Activated CD4-positive, alpha-beta T cell treated with anti-CD3 and anti-CD28 coated beads, Interleukin-2, Interleukin-4, amounts not matched to agents 100 ng/mL and 50 ng/mL, durations not matched to agents 16 hours and 8 hours (primary cell): Measurements from ENCODE around the gene AOPEP.
"Not testable (repeated sequence)": the region's sequence is repeated elsewhere in the genome, so short reads cannot be mapped to it uniquely, and the experiment has no call there.

Experiments
- DNase-seq: peaks from one replicate; pipeline ENCODE4 v3.0.0-alpha.2; 2020; ENCODE audit warnings: low spot score

AOPEP gene

GRCh38 chr9:95015569-95015968 is 289.1 kb downstream of the AOPEP start:
- DNase-seq, result no peak

- no peak for DNase-seq
These were observed 290.6 kb downstream of the AOPEP start for GRCh38 chr9:95017062-95017461.

- no peak for DNase-seq
These were observed 291.2 kb downstream of the AOPEP start for GRCh38 chr9:95017661-95018060.

DNA sequence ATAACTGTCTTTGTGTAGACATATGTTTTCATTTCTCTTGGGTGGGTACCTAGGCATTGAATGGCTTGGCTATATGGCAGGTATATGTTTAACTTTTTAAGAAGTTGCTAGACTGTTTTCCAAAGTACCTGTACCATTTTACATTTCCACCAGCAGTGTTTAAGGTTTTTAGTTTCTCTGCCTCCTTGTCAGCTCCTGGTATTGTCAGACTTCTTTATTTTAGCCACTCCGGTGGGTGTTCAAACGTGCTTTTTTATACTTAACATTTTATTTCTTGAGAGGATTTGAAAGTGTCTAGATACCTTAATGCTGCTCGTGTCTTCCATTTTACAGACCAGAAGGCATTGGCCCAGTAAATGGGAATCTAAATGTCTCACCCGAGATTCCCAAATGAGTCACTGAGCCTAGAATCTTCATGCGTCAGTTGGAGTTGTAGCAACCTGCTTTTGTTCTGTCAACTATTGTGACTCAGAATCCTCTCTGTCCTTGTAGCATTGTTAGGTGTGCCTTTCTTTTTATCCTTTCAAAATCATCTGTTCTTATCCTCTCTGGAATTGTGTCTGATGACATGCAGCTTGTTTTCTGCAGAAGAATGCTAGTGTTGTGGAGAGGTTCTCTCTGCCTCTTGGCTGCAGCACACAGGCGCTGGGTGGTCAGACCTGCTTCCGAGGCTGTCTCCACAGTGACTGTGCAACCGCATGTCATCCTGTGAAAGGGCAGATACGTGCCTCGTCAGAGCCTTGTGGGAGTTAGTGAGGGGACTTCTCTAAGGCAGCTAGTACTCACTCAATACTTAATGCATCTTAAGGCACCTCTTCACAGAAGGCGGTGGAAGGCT is 291.8 kb downstream of the AOPEP start:
- no peak for DNase-seq

DNA sequence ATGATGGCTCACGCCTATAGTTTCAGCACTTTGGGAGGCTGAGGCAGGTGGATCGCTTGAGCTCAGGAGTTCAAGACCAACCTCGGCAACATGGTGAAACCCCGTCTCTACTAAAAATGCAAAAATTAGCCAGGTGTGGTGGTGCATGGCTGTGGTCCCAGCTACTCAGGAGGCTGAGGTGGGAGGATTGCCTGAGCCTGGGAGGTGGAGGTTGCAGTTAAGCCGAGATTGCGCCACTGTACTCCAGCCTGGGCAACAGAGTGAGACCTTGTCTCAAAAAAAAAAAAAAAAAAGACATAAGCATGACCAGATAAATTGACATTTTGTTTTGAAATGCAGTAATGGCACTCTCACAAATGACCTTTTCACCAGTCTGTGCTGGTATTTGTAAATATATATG is 294.1 kb downstream of the AOPEP start:
- DNase-seq, result not testable (repeated sequence)

DNA sequence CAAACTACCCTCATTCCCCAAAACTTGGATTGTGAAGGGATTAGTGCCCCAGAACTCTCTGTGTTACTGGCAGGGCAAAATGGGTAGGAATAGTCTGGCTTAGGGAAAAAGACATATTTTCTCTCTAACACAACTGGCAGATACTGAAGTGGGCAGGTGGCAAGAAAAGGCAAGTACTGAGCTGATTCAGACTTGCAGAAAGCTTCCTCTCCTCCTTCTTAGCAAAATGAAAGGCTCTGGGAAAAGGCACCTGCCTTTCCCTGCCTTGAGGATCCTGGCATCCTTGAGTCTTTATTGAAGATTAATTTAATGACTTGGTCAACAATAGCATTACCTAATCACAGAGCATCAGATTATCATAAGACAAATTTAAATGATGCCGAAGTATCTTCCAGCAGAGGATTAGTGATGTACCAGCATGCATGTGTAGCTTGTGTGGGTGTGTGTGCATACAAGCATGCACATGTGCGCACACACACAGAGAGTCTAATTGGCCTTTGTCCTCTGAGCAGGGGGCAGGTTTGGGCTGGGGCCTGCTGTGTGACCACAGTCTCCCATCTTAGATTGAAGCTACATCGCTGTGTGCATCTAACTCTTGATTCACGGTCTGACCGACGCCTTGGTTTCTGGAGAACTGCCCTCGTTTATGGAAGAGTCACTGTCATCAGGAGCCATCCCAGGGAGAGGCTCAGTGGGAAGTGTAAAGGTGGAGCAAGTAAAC is 294.8 kb downstream of the AOPEP start:
- DNase-seq, result no peak

DNA sequence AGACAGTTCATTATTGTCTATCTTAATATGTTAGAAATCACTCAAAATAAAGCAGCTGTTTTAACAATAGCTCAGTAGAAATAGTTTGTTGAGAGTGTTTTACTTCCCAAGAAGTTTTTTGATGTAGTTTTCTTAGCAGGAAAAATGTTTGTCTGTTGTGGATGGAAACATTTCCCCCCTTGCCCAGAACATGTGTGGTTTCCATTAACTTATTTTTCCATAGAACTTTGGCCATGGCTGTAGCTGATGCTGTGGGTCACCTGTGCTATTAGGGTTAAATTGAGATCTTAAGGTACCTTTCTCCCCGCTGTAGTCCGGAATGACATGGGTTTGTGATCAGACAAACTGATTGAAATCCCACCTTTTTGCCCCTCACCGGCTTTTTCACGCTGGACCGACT is 296.2 kb downstream of the AOPEP start:
- no peak for DNase-seq

GRCh38 chr9:95023217-95024003 is 296.9 kb downstream of the AOPEP start:
- no peak for DNase-seq

- DNase-seq, result no peak
These were observed 297.7 kb downstream of the AOPEP start for GRCh38 chr9:95024097-95024671.

DNA sequence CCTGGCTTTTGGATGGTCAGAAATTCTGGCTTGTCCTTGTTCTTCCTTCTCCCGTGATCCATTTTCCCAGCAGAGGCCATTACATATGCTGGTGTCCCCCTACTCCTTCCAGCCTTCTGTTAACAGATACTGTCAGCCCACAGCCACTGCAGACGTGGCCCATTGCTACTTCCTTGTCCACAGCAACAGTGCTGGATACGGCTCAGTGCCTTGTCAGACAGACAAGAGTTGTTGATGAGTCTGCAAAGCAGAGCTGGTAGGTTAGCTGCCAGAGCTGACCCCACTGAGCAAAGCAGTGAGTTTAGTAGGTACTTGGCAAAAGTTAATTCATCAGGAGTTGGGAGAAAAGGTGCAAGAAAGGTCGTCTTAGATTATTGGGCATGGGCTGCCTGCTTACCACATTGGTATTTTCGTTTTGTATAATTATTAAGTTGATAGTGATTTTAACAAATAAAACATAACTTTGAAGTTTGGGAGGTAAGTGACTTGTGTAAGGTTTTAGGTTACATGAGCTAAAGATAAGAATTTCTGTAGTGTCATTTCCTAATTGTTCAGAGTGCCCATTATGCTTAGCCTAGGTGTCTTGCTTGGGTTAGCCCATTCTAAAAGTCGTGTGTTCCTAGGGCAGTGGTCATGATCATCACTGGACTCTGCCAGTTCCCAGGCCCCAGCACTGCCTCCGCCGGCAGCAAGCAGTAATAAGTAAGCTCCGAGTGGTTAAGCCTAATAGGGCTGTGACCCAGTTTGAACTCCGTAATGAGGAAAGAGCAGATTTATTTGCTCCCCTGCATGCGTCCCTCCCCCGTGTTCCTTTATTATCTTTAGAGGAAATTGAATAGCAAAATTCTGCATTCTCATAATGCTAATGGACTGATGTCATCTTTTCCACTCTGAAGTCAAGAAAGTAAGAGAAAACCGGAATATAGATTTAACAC is 299.0 kb downstream of the AOPEP start:
- no peak for DNase-seq

GRCh38 chr9:95026148-95026524 is 299.6 kb downstream of the AOPEP start:
- DNase-seq, result no peak

DNA sequence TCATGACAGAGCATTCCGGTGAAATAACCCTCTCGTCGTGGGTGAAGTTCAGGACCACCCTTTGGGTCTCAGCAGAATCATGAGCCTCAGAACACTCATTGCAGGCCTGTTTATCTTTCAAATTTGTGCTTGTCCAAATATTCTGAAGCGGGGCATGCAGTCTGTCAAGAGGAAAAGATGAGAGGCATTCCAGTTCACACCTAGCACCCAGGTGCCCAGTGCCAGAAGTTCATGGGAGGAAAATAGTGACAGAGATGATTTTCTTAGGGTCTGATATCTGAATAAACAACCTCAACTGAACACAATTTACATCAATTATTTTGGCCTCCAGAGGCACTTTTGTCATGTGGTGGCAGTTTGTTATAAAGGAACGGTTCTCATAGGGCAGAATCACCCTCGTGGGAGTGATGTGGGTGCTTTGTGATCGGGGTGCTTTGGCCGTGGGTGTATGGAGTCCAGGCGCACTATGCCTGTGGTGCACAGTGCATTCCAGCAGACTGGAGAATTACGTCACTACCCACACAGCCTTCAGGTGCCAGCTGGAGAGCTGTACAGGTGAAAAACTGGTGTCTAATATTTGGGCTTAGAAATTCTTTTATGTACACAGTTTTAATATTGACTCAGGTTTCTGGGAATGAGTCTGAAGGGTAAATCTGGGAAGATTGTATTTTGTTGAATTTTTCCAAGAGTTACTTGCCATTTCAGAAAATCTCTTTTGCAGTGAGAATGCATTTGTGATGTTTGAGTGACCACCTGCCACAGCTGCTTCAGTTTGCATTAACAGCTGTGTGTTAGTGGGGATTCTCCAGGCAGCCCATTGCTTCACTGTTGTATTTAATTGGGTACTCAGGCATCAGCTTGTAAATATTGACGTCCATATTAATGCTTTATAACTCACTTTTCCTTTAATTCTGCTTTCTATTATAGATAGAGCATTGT is 301.7 kb downstream of the AOPEP start:
- no peak for DNase-seq

- DNase-seq, result no peak
These were observed 302.3 kb downstream of the AOPEP start for GRCh38 chr9:95028853-95029219.

DNA sequence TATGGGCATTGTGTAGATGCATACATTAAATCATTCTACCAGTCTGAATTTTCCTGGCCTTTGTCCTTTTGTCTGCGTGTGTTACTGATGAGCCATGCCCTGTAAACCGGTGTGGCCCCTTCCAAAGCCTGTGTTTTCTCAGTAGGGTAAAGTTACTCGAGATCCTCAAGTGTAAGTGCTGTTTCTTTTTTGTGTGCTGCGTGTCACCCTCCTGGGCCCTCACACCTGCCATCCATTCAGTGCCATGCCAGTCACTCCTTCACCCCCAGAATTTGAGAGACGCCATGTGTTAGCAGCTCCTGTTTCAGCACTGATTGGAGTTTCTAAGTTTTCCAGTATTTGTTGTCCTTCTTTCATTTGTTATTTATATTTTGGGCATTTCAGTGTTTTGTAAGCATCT is 302.8 kb downstream of the AOPEP start:
- DNase-seq, result no peak

GRCh38 chr9:95029720-95030119 is 303.2 kb downstream of the AOPEP start:
- no peak for DNase-seq

- DNase-seq, result no peak
These were observed 303.8 kb downstream of the AOPEP start for GRCh38 chr9:95030344-95030743.

- no peak for DNase-seq
These were observed 304.6 kb downstream of the AOPEP start for GRCh38 chr9:95030920-95031642.

DNA sequence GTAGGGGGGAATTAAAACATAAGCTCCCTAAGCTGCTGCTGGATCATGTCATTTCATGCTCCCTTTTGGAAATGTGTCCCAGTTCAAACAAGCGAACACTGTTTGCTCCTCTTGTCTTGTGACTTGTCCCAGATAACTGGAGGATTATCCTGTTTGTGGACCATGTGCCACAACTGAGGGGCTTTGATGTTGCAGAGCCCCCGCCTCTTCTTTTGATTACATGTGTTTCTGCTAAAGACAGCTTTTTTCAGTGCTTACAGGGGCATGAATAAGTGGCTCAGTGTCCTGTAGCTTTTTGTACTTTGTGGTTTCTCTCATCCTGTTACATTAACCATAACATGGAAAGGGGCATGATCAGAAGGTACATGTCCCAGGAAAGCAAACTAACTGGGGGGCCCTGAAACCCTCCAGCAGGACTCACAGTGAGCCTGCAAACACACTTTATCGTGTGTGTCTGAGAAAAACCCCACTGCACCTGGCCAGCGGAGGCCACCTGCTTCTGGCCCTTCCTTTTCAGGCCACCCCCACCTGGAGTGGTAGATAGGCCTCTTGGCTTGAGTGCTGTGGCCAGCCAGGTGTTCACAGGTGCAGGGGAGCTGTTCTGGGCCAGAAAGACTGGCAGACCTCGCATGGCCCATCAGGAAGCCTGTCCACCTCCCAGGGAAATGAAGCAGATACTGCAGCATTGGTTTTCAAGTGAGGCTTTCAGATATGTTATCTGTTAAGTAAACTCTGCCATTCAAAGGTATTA is 305.4 kb downstream of the AOPEP start:
- no peak for DNase-seq
